DMS114 treated with DMSO at 0.1 percent for 48 hours (cell line): ENCODE results near the gene JTB.
A peak's percentile ranks its signal among the peaks of the same experiment; 100 is the strongest.

Experiments
- DNase-seq: peaks from one replicate; lab custom pipeline; 2025; ENCODE audit not compliant: unreplicated experiment; lab: John Stamatoyannopoulos, UW

Gene JTB

DNA sequence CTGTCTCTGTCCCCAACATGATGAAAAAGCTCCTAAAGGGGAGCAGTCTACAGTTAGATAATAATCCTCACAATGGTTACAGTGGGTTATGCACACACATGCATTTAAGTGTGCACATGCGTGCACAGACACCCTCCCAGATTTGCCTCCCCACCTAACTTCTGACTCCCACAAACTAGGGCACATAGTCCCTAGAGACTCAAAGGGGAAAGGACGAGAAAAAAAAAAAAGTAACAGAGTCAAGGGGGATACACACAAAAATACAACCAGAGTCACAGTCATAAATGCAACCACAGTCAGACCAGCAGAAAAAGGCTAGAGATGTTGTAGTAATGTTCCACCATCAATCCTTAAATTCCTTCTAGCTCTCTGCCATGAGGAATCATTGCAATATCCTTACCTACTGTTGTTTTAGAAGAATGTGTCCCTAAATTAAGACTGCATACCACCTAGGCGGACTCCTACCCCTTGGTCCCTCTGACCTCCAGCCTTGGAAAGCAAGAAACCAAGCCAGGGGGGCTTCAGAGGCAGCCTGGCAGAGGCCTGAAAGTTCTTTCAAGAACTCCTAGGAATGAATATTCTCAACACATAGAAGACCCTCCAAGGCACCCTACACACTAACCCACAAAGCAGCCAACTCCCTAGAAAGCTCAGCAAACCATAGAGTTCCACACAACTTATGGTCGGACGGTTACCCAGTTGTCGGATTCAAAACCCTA is 20.3 kb downstream of the JTB start:
- no peak for DNase-seq

GRCh38 chr1:153954826-153955225 is 22.6 kb downstream of the JTB start:
- DNase-seq, result no peak

GRCh38 chr1:153953859-153954365 is 23.6 kb downstream of the JTB start:
- no peak for DNase-seq

- no peak for DNase-seq
Measured at GRCh38 chr1:153951801-153952200, 25.7 kb downstream of the JTB start.

GRCh38 chr1:153951183-153951582 is 26.3 kb downstream of the JTB start:
- no peak for DNase-seq

DNA sequence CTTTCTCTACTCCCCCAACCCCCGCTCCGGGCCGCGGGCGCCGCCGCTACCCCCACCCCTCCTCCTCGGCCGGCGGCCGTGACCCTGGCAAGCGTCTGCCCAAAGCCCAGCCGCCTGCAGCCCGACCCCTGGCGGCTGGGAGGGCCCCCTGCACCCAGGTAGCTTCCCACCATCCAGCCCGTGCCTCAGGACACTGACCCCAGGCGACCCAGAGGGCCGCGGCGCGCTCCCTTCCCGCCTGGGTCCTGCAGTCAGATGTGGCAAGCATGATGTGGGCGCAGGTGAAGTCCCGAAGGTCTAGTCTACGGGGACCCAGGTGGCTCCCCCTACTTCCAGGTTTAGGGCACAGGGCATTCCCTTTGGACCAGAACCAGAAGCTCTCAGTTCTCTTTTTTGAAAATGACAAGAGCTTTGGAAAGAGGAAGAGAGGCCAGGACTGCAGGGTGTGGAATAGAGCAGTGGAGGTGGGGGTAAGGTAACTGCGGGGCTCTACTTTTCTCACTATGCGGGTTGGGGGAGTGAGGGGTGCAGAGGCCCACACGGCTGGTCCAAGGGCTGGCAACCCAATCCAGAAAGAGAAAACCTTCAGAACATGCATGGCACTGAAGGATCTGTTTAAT is 30.7 kb downstream of the JTB start, which contains the start of gene DENND4B:
Gene DENND4B (minus strand): TSS at position 97 of the 620 bp plus-strand sequence. CDS start 2,344 bp downstream, outside the sequence.
- peak; percentile 81 for DNase-seq

- no peak for DNase-seq
Measured at GRCh38 chr1:153945795-153946621, 31.5 kb downstream of the JTB start.

GRCh38 chr1:153945131-153945794 is 32.2 kb downstream of the JTB start:
- no peak for DNase-seq

GRCh38 chr1:153944827-153945117 is 32.7 kb downstream of the JTB start:
- DNase-seq, result no peak

- DNase-seq, result no peak
Measured at GRCh38 chr1:153944005-153944826, 33.3 kb downstream of the JTB start.

DNA sequence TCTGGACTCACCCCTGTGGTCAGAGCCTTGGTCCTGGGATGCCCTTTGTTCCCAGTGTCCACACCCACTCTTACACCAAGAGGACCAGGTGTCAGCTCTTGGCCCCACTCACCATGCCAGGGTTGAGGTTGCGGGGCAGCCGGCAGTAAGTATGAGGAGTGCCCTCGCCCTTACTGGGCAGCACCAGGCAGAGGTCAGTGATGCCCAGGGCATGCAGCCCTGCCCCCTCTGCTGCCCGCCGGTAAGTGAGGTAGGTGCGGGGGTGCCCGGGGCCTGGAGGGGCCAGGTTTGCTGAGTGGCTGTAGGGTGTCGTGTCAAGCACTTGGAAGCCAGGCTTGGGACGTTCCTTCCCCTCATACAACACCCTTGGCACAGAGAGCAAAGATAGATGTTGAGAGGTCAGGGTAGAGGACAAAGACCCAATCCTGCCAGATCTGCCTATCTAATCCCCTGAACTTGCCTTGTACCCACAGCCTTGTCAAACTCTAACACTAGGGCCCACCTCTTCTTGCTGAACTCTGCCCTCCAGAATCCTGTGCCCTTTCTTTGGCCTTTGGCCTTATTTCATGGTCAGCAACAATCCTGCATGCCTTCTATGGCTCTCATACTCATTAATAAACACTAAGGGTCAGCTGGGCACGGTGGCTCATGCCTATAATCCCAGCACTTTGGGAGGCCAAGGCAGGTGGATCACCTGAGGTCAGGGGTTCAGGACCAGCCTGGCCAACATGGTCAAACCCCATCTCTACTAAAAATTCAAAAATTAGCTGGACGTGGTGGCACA is 34.5 kb downstream of the JTB start:
- no peak for DNase-seq

GRCh38 chr1:153941826-153942725 is 35.4 kb downstream of the JTB start:
- DNase-seq, result no peak

DNA sequence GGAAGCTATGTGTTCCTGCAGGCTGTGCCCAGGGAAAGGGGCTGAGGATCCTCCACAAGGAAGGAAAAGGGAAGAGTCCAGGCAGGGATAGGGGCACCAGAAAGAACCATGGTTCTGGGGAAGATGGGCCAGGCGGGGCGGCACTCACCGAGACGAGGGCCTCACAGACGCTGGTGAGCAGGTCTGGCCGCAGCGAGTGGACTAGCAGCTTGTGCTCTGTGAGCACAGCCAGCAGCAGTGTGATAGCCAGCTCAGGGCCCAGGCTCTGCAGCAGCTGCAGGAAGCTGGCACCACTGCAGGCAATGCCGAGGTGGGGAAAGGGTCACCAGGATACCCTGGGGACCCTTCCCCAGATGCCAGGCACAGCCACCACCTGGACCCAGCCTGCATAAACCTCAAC is 36.7 kb downstream of the JTB start:
- DNase-seq, result no peak

GRCh38 chr1:153939476-153939875 is 38.0 kb downstream of the JTB start:
- DNase-seq, result no peak

DNA sequence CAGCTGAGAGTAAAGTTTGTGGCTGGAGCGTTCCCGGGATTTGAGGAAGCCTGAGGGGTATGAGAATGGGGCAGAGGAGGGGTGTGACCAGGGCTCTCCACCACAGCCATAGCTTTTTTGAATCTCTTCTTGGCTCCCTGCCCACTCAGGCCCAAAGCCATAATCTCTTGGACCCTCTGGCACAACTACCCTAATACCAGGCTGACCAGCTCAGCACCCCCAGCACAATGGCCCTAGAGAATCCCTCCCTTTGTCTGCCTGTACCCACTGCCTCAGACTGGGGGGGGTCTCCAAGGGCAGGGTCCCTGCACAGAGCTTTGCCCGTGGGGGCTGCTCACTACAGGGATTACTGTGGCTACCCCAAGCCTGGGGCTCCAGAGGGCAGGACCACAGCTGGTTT is 38.5 kb downstream of the JTB start:
- DNase-seq, result no peak

- no peak for DNase-seq
Measured at GRCh38 chr1:153937331-153937730, 40.1 kb downstream of the JTB start.

- no peak for DNase-seq
Measured at GRCh38 chr1:153936011-153936802, 41.3 kb downstream of the JTB start.

- DNase-seq, result no peak
Measured at GRCh38 chr1:153934746-153935145, 42.7 kb downstream of the JTB start.
